GM19351 (cell line): ENCODE results near the gene PPP1R13B.

Source experiments
- ATAC-seq: cut with Tn5 transposase; IDR thresholded peaks from one replicate; pipeline ENCODE4 v1.9.1; 2021; ENCODE audit warnings: mild to moderate bottlenecking, moderate library complexity; ENCODE audit not compliant: unreplicated experiment

The PPP1R13B gene

DNA sequence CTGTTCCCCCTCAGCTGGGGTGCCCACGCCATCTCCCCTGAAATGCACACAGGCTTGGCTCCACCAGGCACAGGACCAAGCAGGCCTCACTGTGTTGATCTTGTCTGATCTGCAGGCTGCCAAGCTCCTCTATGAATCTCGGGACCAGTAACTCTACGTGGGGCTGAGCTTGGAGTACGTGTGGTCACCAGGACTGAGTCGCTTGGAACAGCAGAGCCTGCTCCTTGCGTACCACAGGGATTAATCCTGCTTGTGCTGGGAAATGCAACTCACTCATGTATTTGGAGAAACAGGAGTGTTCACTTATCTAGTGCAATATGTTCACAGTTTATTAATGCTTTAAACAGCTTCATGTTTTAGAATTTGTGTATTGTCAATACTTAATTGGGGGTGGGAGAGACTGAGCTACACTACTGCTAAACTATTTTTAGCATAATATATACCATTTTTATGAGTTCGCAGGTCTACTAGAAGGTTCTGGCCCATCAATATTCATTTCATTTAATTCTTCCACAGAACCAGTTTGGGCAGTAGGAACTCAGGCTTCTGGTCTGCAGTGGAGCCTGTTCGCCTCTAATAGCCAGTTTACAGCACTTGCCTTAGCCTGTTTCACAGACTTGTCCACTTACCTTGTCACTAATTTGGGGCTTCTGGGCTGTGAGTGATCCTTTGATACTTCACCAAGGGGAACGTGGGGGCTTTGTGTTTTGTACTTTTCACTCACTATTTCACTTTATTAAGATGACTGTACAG lies 114.3 kb downstream of the PPP1R13B start:
- no peak for ATAC-seq

DNA sequence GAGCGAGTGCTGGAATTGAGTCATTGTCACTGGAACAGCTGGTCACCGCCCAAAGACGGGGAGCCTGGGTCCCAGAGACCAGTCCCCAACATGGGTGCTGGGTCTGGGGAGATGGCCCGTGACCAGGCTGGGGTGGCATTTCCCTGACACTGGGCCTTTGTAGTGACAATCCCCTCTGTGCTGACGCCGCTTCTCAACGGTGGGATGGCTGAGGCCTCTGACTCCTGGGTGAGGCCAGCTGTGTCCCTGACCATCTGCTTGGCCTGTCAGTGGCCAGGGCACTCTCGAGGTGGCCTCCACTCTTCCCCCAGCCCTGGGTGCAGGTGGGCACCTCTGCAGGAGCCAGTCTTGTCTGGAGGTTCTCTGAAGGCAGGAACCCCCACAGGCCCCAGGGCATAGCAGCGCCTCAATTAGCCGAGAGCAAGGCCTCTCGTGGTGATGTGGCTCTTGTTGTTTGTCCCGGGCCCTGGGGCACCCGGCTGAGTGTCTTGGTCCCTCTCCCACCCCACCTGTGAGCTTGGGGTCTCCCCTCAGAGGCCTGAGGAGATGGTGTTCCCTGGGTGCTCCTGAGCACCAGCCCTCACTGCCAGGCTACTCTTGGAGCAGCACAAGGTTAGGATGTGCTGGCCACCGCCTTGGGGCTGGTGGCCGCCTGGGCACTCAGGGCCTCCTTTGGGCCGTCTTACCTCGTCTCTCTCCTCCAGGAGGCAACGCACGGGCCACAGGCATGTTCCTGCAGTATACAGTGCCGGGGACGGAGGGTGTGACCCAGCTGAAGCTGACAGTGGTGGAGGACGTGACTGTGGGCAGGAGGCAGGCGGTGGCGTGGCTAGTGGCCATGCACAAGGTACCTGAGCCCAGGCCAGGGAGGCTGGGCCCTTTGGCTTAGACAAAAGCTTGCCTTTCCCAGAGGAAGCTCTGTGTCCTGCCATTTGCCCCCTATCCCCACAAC lies 115.2 kb downstream of the PPP1R13B start:
- ATAC-seq, result no peak

DNA sequence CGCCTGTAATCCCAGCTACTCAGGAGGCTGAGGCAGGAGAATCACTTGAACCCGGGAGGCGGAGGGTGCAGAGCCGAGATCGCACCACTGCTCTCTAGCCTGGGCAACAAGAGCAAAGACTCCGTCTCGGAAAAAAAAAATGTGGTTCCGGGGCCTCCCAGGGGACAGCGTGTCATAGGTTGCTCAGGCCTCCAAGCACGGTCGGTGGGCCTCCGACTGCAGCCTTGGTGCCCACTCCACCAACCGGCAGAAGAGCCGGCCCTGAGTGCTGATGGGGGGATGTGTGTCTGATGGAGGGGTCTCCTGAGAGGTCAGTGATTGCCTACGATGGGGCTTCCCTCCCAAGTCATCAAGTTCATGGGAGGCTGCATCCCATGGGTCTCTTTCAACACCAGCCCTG lies 115.9 kb downstream of the PPP1R13B start:
- no peak for ATAC-seq

DNA sequence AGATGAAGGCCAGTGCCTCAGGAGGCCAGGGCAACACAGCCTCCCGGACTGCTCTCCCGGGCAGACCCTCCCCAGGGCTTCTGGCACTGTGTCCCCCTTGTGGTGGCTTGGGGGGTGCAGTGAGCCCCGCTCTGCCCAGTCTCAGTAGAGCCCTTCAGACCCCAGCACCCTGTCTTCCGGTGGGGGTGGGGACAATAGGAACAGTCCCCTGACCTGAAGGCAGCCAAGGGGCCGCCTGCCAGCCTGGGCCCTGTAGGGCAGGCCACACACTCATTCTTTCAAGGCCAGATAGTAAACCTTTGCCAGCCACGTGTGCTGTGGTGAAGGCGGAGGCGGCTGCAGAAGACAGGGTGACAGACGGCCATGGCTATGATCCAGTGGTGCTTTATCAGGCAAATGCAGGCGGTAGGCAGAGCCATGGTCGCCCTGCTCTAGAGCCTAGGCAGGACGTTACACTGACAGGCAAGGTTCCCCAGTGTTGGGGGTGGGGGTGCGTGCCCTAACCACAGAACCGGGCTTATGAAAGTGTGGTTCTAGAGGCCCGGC lies 116.8 kb downstream of the PPP1R13B start:
- ATAC-seq, result no peak

DNA sequence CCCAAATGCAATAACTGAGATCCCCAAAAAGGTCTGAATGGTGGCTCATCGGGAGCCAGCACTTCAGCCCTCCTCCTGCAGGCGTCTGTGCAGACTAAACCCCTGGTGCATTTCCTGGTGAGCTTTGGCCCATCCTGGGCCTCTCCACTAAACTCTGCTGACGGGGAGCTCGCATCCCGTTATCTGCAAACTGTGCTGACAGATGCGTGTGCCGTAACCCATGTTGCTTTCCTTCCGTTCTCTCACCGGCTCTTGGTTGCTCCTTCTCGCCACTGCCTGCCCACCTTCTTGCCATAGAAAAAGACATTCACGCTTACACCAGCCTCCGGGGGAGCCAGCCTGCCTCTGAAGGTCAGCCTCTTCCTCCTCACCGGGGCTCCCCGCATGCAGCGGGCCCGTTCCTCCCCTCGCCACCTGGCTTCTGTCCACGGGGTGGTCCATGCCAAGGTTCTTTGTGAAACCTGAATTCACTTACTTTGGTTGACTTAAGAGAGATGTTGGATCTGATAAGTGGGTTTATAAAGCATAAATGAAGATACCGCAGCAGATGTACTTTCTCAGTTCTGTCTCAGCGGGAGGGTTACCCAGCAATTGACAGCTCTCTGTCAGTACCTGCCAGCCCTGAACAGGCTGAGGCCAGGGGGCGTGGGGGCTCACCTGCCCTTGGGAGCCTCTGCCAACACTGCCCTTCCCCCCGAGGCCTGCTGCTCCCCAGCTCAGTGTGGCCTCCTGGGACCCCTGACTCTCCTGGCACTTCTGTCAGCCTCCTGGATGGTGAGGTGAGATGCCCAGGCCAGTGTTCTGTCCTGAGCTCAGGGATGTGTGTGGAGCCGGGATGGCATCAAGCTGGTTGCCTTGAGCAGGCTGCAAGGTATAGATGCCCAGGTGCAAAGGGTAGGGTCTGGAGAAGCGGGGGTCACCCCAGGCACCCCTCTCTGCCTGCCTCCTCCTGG lies 117.6 kb downstream of the PPP1R13B start:
- ATAC-seq, result no peak

DNA sequence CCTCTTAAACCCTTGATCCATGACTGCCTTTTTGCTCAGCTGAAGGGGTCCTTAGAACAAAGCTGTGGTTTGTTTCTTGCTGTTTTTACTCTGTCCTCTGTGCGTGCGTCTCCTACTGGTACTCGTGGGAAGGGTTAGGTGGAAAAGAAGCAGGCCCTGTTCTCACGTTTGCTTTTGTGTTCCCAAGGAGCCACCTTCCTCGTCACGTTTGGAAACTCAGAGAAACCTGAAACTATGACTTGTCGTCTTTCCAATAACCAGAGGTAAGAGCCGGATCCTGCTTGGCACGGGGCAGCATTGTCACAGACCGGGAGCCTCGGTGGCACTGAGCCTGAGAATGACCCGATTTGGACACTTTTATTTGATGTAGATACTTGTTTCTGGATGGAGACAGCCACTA lies 118.7 kb downstream of the PPP1R13B start:
- no peak for ATAC-seq

DNA sequence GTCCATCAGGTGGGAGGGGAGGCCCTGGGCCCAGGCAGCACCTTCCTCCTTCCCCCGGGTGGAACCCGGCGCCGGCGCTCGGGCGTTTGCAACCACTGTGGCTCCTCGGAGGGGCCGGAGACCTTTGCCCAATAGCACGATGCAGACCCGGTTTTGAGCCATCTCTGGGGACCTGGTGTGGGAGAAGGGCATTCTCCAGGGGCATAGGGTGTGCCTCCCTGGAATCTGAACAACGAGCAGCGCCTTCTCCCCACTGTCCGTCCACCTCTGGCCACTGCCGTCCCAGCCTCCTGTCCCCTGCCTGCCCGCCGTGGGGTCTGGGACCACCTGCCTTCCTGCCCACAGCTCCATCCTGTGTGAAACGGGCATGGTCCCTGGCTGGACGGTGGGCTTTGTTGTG lies 119.2 kb downstream of the PPP1R13B start:
- ATAC-seq, result no peak

DNA sequence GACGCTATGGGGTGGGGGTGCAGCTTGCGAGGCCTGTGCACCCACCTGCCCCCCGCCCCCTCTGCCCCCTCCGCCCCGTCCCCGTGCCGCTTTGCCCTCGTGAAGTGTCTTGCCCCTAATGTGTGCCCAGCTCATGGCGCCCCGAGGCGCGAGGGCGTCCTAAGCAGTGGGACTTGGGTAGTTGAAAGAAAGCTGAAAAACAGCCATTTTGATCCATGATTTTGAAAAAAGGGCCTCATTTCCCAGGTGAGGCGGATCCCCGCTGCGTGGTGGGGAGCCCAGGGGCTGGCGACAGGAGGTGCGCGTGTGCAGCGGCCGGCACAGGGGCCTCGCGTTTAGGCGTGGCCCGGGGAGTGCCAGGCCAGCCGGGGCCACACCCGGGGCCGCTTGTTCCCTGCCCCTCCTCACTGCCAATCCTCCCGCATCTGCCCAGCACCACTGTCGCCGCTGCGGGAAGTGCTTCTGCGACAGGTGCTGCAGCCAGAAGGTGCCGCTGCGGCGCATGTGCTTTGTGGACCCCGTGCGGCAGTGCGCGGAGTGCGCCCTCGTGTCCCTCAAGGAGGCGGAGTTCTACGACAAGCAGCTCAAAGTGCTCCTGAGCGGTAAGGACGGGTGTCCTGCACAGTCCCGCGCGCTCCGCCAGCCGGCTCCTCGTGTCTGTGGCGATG lies 119.9 kb downstream of the PPP1R13B start:
- no peak for ATAC-seq

DNA sequence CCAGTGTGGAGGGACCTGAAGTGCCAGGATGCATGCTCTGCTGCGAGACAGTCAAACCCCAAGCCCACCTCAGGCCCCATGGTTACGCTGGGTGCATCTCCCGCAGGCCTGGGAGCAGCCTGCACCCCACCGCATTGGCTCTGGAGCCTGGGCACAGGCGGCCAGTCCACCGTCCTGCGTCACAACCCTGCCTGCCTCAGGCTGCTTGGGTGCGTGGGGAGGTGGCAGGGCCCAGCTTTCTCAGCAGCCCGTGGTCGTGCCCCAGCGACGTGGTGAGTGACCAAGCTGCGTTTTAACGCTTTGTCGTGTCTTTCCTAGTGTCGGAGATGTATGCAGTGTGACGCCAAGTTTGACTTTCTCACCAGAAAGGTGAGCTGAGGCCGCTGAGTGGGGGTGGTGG lies 120.9 kb downstream of the PPP1R13B start:
- no peak for ATAC-seq

DNA sequence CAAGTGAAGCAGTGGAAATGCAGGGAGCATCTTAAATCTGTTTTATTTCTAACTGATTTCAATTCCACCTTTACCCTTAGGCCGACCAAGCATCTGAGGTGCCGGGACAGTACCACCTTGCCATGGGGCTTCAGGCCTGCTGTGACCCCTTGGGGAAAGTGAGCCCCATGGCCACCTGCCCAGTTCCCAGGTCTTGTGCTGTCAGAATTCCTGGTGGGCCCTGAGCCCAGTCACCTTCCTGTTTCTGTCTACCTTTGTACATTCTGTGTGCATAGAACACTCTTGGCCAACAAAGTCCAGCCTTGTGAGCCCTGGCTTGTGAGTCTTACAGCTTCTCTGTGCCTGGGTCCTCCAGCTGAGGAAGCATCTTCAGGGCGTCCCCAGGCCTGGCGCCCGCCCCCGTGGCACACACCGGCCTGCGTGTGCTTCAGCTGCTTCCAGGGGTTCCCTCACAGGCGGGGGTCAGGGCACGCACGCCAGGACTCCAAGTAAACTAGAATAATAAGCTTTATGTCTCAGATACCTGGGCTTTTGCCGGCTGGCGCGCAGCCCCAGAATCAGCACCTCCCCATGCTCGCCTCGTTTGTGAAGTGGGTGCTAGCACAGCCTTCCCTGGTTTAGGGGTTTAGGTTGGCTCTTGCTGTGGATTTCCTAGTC lies 121.5 kb downstream of the PPP1R13B start:
- ATAC-seq, result no peak

DNA sequence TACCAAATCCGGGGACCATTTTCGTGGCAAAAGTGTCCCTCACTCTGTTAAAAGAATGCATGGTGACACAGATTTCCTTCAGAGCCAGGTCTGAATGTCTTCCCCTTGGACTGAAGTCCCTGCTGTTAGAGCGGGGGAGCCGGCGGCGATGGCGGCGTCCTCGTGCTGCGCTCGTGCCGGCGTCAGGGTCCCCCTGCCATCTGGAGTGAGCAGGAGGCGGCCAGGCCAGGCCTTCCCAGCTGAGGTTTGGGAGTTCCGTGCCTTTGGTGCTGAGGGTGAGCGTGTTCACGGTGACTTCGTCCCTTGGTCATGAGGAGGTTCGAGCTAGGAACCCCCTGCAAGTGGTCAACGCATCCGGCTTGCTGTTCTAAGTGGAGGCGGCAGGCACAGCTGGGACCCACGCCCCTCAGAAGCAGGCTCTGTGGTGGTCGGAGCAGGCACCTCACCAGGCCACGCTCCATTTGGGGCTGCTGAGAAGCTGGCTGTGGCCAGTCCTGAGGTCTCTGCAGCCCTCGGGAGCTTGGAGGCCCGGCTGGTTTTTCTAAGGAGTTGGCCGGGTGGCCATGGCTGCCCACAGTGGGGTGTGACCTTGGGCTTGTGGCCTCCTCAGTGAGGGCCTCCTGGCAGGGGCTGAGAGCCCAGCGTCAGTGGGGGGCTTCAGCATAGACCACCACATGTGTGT lies 122.2 kb downstream of the PPP1R13B start:
- ATAC-seq, result no peak

DNA sequence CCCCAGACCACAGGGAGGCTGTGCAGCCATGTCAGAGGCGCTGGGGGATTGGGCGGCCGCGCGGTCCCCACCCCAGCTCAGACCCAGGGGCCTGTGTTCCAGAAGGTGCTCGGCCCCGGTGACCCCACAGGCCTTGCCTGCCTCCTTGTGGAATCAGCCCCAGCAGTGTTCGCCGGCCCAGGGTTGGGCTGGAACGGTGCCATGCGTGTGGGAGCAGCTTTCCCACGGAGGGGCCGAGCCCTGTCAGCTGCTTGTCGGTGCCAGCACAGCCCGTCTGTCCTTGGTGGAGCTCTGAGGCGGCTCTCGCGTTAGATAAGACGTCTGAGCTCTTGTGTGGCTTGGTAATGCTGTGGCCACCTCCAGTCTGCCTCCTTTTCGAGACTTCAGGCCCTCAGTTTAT lies 123.3 kb downstream of the PPP1R13B start:
- no peak for ATAC-seq

DNA sequence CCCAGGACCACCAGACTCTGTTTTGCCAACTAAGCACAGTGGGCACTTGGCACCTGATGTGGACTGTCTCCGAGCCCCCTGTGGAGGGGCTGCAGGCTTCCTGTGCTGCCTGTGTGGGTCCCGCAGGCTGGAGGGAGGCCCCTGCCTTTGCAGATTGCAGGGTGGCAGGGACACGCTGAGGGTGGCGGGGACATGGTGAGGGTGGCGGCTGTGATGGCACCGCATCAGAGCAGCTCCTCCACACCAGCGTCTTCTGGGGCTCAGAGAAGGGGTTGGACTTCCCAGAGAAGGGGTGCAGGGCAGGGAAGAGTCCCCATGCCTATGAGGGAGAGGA lies 123.7 kb downstream of the PPP1R13B start:
- no peak for ATAC-seq

DNA sequence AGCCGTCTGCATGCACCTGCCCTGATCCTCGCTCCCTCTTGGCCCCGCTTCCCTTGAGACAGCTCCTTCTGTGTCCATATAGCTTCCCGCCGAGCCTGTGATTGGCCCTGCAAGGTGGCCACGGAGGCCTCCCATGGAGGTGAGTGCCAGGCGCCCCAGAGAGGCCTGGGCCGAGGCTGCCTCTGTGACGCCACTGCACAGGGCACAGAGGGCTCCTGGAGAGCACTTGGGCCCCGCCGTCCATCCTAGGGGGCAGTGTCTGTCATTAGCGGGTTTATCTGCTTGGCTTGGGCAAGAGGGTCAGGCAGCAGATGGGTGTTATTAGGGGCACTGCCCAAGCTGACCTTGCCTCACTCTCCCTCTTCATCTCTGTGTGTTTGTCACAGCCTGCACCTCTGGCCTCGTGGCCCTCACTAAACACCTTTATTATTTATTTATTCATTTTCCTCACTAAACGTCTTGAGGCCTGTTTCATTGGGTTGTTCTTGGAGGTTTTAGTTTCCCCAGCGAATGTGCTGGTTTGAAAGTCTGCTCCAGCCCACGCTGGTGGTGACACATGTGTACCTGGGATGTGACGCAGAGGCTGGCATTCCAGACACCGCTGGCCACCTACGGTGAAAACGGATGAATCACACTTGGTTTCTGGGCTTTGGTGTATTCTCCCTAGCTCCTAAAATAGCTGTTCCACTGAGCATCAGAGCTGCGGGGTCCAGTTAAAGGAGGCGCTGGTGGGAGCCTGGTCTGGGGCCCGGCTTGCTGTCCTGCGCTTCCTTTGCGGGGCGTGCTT lies 125.8 kb downstream of the PPP1R13B start:
- ATAC-seq, result no peak

DNA sequence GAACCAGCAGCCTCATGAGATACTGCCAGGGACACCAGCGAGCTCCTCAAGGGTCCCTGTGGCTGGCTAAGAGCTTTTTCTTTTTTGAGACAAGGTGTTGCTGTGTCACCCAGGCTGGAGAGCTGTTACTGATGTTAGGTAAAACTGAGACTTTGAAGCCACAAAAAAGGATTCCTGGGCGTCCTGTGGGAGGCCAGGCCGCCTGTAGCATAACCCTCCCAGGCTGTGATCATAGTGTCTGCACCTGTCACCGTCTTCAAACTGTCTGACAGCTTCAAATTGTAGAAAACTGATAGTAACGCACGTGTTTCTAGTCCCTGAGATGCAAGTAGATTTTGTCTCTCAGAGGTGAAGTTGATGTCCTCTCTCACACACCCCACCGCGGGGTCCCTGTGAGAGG lies 127.6 kb downstream of the PPP1R13B start:
- ATAC-seq, result no peak

DNA sequence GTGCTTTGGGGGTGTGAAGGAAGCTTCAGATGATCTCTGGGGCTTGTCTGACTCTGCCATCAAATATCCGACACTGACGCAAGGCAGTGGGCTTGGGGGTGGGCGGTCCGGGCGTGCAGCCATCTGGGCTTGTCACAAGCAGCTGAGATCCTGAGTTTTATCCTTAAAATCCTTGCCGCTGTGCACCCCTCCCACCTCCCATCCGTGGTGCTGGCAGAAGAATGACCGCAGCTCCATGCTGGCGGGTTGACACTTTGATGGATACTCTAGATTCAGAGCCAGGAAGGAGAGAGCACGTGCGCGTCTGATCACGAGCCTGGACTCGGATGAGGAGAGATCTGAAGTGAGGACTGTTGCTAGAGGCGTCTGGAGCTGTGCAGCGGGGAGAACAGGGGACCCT lies 128.8 kb downstream of the PPP1R13B start:
- ATAC-seq, result no peak

DNA sequence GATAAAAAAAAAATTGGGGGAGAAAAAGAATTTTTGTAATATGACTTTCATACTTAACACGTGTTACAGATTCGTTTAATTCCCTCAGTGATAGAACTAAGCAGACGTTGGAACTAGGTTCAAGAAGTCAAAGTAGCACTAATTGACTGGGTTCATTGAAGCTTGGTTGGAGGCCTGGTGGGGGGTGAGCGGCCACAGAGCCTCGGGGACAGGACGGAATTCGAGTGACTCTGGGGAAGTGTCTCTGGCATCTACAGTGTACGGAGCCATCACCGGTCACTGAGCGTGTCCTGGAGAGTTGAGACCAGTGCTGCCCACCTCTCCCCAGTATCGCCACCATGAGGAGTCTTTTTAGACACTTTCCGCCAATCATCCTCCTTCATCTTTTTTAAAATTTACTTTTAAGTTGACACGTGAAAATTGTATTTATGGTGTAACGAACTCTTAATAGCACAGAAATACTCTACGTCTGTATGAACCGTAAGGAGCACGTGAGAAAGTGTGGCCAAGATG lies 130.4 kb downstream of the PPP1R13B start:
- ATAC-seq, result no peak

DNA sequence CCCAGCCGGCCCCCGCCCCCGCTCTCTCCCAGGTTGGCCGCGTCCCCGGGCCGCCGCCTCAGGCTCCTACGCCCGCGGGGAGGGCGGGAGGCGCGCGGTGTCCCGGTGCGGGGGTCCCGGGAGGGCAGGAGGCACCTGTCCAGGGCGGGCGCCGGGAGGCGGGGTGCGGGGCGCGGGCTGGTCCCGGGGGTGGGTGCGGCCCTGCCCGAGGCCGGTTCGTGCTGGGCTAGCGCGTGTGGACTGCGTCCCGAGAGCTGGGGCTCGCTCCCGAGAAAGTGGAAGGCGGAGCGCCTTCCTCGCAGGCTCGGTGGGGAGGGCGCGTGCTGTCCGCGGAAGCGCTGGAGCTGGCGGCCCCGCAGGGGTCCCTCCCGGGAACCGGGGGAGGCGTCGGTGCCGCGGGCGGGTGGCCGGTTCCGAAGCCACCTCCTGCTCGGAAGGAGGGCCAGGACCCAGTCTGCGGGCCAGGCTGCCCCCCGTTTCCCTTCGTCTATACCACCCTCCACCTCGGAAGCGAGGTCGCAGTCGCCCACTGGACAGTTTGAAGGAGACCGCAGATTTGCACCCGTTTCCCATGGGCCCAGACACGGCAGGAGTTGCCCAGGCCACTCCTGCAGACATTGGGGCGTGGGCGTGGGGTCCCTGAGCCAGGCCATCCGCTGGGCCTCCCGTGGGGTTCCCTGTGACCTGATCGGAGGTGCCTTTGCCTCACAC lies 131.1 kb downstream of the PPP1R13B start:
- ATAC-seq, result peak; percentile 7
